ENCODE results near the gene PMPCB.
"Not testable (repeated sequence)": the region's sequence is repeated elsewhere in the genome, so short reads cannot be mapped to it uniquely, and the experiment has no call there.

PMPCB gene

DNA sequence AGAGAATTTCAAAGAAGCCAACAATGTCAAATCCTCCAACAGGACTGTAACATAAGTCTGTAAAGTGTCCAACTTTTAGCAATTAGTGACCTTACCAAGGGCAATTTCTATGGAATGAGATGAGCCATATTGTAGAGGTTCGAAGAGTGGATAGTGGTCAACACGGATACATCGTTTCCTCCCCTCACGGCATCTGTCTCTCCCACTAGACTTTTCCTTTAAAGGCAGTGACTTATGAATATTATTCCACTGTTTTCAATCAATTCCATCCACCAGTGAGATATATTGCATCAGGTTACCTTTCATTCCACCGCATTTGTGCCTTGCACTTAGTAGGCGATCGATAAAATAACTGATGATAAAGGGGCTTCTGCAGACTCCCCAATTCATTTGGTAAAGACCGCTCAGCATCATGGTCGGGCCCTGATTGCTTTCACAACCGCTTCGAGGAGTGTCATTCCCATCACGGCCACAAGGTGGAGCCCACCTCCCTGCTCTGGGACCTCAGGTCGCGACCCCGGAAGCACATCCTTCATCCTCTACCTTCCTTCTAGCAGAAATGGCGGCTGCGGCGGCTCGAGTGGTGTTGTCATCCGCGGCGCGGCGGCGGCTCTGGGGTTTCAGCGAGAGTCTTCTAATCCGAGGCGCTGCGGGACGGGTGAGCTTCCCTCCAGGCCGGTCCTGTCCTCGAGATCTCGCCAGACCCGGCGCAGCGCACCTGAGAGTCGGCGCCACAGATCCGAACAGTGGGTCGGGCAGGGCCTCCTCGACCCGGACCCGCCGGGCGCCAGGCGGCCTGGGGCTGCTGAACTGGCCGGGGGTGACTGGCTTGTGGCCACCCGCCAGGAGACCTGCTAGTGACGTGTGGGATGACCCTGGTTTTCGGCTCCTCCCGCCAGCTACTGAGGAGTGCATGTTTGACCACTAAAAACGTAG lies at the start of gene PMPCB:
Gene PMPCB, plus strand, starts transcription at position 535 of the 936 bp plus-strand sequence. Its CDS starts 25 bp downstream, at position 560.
- DNase-seq, result peak; percentile 94 to 96 (median 95)

- DNase-seq, result not testable (repeated sequence)
Measured at GRCh38 chr7:103253699-103254506, 43.3 kb upstream of the PMPCB start.

DNA sequence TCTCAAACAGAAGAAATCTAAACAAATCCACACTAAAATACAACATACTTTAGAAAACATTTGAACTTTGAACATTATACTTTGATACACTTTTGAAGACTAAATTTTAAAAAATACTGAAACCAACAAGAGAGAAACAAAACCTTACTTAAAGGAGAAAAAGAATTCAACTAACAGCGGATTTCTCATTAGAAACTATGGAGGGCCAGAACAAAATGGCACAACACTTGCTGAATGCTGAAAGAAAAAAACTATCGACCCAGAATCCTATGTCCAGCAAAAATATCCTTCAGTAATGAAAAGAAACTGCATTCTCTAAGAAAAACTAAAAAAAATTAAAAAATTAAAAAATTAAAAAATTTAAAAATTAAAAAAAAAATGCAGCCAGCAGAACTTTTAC lies 33.2 kb upstream of the PMPCB start:
- not testable (repeated sequence) for DNase-seq

GRCh38 chr7:103266229-103266628 lies 31.0 kb upstream of the PMPCB start:
- not testable (repeated sequence) for DNase-seq

DNA sequence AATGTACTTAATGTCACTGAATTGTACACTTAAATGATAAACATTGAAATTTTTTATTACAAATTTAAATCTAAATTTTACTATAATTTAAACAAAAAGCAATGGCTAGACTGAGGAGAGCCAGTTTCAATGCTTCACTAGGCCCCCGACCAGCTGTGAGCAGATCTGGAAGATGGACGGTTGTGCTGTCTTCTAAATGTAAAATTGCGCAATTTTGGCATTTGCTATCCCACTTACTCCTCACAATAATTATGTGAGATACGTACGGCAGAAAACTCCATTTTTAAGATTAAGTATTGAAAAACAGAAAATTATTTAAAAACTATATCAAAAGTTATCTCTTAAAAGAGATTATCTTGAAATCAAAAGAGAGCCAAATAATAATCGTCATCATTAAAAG lies 23.9 kb upstream of the PMPCB start:
- DNase-seq, result not testable (repeated sequence)

- not testable (repeated sequence) for DNase-seq
Measured at GRCh38 chr7:103274867-103275266, 22.4 kb upstream of the PMPCB start.

GRCh38 chr7:103278195-103278594 lies 19.0 kb upstream of the PMPCB start:
- DNase-seq, result not testable (repeated sequence)

DNA sequence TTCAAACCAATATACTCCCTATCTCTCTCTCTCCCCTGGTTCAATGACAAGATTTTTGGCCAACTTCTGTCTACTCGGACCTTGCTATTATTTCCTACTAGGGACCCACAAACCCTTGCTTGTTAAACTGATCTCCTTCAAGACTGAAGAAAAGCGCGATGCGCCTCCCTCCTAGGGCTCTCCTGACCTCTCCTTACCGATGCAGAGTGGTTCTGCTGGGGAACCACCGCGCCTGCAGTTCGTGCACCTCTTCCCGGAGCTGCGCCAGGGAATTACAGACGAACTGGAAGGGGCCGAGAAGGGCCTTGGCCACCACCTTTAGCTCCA lies 17.6 kb upstream of the PMPCB start:
- DNase-seq, result peak in 2 of 3 donors; percentile 5 to 8

DNA sequence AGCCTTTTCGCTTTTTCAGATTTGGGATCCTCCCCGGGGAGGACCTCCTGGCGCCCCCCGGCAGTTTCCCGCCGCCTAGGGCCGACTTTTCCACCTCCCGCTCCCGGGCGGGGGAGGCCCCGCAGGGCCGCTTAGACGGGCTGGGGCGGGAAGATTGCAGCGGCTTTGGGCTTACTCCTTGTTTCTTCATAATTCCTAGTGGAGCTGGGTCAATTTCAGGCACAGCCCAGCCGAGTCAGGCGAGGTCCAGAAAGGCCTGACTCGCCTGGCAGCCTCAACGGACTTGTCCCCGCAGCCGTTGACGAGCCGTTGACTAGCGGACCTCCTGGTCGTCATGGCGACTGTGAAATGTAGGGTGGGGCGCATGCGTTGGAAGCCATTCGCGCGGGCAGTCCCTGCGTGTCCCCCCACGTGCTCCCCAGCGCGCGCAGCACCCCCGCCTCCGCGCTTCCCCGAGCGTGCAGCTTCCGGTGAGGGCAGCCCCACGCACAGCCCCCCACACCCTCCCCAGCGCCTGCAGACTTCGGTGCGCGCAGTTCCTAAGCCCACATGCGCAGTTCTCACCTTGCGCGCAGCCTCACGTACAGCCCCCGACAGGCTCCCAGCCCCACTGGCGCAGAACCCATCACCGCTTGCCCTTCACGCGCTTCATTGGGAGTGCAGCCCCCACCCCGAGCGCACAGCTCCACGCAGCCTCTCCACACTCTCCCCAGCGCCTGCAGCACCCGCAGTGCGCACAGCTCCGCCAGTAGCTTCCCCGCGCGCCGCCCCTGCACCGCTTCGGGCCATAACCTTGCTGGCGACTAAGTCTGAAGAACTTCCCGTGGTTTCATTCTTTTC lies 17.1 kb upstream of the PMPCB start:
- DNase-seq, result peak; percentile 71 to 80 (median 71)

GRCh38 chr7:103280803-103281155 lies 16.5 kb upstream of the PMPCB start:
- DNase-seq, result peak in 1 of 3 donors; percentile 9

DNA sequence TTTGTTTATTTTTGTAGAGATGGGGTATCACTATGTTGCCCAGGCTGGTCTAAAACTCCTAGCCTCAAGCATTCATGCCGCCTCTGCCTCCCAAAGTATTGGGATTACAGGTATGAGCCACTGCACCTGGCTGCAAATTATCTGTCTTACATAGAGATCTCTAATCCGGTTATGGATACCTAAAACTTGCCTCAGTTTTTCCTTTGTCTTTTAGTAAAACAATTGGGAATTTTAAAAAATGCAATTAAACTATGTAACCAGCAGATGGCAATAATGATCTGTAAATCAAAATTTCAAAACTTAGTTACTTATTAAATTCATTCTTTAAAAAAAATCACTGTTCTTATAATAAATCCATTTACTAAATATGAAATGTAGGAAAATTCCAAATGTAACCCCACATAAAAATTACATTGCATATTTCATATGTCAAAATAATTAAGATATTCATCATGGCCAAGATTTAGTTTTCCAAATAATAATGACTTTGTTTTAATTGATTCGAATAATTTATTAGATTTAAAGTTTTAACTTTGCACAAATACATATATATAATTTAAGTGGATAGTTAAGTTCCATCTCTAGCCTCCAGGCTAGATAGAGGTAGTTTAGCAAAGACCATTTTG lies 14.3 kb upstream of the PMPCB start:
- DNase-seq, result not testable (repeated sequence)

- DNase-seq, result no peak
Measured at GRCh38 chr7:103292122-103292521, 5.1 kb upstream of the PMPCB start.

- no peak for DNase-seq
Measured at GRCh38 chr7:103293526-103293925, 3.7 kb upstream of the PMPCB start.

DNA sequence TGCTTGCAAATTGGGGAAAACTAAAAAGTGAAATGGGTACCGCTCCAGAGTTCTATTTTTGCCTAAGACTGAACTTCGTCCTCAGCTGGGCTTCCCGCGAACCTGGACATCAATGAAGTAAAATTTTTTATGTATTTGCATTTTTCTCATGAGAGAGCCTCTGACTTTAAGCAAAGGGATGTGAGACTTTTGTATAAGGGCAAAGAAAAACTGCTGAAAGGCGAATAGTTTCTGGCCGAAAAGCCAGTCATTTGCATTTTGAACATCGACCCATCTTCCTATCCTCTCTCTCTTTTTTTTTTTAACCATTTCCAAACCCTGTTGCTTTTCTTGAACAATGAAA lies 573 bp downstream of the PMPCB start:
- no peak for DNase-seq

DNA sequence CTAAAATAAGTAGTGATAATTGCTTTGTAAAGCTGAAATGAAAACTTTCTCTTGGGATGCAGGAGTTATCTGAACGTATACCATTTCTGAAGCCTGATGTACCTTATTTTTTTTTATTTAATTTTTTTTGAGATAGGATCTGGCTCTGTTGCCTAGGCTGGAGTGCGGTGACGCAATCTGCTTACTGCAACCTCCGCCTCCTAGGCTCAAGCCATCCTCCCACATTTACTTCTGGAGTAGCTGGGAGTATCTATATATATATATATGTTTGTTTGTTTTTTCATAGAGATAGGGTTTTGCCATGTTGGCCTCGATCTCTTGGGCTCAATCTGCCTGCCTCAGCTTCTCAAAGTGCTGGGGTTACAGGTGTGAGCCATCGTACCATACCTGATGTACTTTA lies 2.4 kb downstream of the PMPCB start:
- DNase-seq, result peak in 1 of 3 donors; percentile 12

- peak; percentile 49 to 59 (median 53) for DNase-seq
Measured at GRCh38 chr7:103301441-103301840, 4.2 kb downstream of the PMPCB start.

DNA sequence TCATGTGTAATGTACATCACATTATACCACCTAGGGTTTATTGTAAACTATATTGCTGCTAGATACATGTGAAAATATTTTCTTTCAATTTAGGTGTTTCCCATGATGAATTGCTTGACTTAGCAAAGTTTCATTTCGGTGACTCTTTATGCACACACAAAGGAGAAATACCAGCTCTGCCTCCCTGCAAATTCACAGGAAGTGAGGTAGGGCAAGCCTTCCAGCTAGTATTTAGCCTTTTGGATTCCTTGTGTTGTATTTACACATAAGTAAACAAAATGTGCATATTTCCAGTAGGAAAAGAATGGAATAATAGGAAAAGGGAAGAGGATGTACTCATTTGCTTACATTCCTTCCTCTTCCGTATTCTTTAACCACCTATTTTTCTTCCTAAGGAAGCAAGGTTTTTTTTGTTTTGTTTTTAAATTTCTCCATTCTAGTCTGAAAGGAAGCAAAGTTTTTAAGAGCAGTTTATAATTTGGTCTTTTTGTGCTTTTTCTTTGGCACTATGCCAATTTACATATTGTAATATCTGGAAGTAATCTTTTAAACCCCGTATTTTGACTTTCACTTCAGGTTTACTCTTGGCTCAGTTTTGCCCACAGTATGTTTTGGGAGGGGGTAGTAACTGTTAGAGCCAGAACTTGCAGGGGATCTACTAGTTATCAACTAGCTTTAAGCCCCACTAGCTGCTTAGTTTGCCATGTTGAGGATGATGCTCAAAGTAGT lies 10.4 kb downstream of the PMPCB start:
- DNase-seq, result no peak

DNA sequence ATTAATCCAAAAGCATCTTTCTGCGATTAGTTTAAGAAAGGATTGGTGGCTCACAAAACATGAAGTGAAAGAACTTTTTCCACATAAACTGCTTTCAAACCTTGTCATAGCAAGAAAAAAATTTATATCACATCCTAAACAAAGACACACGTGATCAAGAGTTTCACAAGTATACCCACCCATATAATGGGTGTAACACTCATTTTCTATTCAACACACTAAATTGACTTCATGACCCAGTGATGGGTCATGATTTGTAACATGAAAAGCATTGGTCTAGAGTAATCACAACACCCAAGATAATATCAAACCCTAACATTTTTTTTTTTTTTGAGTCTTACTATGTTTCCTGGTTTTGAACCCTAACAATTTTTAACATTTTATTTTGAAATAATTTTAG lies 17.6 kb downstream of the PMPCB start:
- DNase-seq, result no peak

DNA sequence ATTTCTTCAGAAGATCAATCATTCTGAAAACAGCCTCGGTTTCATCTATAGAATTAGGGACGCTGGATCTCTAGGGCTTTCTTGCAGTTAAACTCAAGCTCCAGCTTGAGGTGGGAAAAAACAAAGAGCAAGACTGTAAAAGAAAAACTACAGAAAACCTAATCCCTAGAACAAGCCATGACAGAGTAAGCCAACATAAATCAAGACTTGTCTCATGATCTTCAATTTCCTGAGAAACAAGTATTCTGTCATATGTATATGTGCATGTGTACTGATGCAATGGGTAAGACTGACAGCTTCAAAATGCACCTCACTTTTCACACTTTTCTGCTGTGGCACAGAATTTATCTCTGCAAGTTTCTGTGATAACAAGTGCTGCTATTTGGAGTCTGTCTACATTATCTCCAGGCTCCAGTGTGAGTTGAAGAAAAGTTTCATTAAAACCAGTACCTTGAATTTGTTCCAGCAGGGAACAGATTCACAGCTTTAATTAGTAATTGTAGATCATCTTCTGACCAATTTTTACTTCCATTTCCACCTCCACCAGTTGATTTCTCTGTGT lies 19.2 kb downstream of the PMPCB start:
- DNase-seq, result no peak

- DNase-seq, result no peak
Measured at GRCh38 chr7:103317009-103317408, 19.8 kb downstream of the PMPCB start.

GRCh38 chr7:103325744-103326143 lies 28.5 kb downstream of the PMPCB start:
- DNase-seq, result peak in 2 of 3 donors; percentile 22 to 34

Measured in suppressor macrophage treated with lipopolysaccharide for 1 hour (primary cell).